HG03439 (cell line): ENCODE data around the gene PLCB3.

ENCODE experiments used
- ATAC-seq: cut with Tn5 transposase; IDR thresholded peaks from one replicate; pipeline ENCODE4 v1.9.1; 2021; ENCODE audit warnings: mild to moderate bottlenecking, moderate library complexity; ENCODE audit not compliant: unreplicated experiment

PLCB3 gene

DNA sequence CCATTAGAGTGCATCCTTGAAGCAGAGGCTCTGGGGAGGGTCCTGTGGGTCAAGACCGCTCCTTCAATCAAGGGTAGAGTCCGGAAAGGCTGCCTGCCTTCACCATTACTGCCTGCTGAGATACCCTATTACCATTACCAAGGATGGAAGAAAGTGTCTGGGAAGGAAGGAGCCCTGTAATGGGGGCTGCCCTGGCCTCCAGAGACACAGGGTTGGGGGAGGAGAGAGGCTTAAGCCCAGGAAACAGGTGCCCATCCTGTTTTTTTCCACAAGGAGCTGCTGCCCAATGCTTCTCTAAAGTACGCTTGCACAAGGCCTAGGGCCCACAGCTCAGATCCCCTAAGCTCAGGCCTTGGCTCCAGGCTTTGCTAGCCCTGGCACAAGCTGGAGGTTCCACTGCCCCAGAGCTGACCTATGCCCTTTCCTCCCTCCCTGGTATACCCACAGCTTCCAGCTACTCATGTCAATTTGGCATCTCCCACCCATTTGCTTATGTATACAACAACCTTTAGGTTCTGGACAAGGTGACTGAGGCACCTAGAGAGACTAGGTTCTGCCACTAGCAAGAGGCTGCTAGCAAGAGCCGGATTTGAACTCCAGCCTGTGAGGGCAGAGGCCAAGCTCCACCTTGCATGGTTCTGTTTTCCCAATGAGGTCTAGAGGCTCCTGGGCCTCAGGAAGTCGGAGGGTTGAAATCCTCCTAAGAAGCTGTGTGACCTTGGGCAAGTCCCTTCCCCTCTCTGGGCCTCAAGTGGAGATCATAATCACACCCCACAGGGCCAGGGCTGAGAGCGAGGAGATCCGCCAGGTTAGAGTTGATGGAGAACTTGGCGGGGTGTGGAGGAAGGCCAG, 1.5 kb upstream of the PLCB3 start:
- no peak for ATAC-seq

DNA sequence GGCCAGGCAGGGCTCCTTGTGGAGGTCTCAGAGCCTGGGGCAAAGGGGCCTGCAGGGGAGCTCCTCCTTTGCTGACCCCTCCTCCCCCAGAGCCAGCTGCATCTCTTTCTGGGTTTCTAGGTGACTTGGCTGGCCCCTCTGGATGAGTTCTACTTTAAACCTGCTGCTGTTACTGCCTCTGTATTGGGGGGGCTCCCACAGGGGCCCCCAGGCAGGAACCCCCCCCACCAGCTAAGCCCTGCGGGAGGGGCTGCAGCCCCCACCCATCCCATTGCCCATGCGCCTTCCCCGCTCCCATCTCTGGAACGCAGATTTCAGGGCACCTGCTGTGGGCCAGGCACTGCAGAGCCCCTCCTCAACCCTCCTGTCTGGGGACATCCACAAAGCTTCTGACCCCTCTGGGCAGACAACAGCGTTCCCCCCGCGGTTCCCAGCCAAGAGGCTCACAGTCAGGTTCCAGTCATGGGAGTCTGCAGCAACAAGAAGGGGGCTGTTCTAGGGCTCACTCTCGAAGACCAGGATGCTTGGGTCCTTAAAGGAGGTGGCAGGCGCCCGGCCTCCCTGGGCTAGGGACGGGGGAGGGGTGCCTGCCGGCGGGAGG, 815 bp upstream of the PLCB3 start:
- no peak for ATAC-seq

DNA sequence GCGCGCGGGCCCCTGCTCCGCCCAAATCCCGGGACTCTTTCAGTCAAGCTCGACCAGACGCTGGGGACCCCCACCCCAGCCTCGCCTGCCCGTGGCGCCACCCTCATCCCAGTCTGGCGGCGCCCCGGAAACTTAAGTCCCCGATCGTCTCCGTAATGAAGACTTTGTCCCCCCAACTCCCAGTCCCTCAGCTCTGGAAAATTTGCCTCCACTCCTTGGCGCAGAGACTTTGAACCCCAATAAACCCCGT, 348 bp downstream of the PLCB3 start:
- ATAC-seq, result no peak

DNA sequence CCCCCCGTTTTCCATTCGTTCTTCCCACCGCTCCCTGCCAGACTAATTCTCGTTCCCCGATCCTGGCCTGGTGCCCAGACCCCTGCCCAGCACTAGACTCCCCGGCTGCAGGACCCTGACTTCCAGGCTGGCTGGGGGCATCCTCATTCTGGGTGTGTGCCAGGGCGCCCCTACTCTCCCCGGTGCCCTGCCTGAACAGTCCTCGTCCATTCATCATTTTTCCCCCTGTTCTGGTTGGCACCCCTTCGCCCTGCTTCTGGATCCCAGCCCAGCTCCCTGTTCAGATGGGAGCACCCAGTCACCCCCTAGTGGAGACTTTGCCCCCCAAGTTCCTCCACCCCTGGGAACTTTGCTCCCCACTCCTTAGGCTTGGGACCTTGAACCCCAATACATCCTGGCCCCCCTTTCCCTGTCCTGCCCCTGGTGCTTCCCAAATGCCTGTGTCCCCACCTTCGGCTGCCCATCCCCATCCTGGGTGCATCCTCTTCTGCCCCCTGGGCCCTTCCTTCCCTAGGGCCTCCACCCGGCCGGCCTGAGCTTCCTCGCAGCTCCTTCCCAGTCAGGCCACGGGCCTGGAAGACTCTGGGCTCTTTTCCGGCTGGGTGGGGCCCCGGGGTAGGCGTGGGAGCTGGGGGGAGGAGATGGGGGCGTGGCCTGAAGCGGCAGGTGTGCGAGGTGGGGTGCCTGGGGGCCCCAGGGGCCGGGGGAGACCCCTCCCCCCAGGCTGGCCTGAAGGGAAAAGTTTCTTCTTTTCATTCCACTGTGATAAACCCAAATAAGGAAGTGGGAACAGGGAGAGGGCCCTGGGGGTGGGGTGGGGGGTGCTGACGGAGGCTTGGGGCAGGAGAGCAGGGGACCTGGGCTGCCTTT, 908 bp downstream of the PLCB3 start:
- no peak for ATAC-seq

DNA sequence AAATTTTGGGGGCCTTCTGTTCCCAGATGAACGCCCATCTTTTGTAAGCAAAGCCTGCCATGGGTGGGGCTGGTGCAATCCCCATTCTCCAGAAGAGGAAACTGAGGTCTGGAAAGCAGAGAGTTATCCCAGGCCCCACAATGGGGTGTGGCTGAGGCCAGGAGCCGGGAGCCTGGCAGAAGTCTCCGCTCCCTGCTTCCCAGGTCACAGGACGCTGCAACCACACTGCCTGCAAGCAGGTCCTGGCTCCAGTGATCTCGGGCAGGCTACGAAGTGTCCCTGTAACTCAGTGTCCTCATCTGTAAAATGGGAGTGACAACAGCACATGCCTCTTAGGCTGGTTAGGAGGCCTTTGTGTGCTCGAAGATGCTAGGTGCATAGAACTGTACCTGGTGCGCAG, 1.7 kb downstream of the PLCB3 start:
- ATAC-seq, result no peak

DNA sequence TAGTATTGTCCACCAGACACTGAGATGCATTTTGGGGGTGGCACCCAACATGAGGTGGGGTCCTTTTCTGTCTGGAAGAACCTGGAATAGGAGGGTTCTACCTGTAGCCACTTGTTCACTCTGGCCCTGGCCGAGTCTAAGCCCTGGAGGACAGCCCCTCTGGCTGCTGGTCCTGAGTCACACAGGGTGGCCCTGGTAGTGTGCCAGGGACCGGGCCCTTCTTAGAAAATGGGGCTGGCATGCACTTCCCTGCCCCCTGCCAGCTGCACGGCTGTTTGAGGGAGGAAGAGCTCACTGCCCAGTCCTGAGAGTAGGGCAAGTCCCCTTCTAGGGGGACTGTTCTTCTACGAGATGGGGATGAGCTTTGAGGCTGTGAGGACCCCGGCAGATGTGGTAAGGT, 2.2 kb downstream of the PLCB3 start:
- no peak for ATAC-seq

DNA sequence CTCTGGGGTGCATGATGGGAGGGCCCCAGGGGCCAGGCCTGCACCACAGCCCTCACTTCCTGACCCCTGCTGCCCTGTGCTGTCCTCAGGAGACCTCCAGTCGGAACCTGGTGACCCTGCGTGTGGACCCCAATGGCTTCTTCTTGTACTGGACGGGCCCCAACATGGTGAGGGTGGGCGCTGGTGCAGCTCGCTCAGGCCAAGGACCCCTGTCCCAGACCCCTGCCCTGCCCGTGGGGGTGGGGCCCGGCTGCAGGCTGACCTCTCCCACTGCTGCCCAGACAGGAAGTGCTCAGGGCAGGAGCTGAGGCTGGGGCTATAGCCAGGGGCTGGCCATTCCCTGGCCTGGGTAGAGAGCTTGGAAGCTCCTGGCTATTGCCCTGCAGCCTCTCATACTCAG, 3.0 kb downstream of the PLCB3 start:
- no peak for ATAC-seq

DNA sequence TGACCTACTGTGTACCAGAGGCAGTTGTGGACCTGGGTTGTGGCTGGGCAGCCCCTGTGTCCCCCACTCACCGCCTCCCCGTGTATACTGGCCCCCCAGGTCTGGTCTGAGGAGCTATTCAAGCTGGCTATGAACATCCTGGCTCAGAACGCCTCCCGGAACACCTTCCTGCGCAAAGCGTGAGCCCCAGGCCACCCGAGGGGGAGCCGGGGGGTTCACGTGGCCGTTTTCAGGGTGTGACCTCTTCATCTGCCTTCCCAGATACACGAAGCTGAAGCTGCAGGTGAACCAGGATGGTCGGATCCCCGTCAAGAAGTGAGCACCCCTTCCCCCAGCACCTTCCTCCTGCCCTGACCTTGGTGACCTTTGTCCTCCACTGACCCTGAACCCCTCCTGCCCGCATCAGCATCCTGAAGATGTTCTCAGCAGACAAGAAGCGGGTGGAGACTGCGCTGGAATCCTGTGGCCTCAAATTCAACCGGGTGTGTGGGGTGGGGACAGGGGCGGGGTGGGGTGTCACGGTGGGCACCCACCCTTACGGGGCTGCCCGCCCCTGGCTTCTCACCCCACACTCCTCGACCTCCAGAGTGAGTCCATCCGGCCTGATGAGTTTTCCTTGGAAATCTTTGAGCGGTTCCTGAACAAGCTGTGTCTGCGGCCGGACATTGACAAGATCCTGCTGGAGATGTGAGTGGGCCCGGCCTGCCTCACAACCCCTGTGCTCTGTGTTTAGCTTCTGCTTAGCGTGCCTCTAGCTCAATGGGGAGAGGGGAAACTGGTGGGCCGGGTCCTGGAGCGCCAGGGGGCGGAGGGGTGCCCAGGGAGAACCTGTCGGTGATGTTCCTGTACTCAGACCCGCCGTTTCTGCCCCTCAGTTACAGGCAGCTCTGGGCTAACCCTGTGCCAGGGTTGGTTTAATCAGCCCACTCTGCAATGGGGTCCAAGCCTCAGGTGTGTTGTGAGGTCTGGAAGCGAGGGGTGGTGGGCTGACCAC, 4.1 kb downstream of the PLCB3 start:
- ATAC-seq, result no peak

DNA sequence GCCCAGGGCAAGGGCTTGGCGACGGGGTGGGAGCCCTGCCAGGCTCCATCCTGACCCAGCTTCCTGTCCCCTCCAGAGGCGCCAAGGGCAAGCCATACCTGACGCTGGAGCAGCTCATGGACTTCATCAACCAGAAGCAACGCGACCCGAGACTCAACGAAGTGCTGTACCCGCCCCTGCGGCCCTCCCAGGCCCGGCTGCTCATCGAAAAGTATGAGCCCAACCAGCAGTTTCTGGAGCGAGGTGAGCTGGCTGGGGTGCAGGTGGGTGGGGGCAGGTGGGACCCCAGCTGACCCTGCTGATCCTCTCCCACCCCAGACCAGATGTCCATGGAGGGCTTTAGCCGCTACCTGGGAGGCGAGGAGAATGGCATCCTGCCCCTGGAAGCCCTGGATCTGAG, 5.0 kb downstream of the PLCB3 start:
- no peak for ATAC-seq

DNA sequence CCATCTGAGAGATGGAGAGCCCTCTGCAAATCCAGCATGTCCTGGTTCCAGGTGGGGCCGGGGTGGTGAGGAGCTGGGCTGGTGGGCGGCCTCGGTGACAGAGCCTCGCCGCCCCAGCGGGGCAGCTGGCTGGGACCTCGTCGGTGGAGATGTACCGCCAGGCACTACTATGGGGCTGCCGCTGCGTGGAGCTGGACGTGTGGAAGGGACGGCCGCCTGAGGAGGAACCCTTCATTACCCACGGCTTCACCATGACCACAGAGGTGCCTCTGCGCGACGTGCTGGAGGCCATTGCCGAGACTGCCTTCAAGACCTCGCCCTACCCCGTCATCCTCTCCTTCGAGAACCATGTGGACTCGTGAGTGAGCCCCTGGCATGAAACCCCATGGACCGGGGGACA, 7.0 kb downstream of the PLCB3 start:
- ATAC-seq, result no peak

DNA sequence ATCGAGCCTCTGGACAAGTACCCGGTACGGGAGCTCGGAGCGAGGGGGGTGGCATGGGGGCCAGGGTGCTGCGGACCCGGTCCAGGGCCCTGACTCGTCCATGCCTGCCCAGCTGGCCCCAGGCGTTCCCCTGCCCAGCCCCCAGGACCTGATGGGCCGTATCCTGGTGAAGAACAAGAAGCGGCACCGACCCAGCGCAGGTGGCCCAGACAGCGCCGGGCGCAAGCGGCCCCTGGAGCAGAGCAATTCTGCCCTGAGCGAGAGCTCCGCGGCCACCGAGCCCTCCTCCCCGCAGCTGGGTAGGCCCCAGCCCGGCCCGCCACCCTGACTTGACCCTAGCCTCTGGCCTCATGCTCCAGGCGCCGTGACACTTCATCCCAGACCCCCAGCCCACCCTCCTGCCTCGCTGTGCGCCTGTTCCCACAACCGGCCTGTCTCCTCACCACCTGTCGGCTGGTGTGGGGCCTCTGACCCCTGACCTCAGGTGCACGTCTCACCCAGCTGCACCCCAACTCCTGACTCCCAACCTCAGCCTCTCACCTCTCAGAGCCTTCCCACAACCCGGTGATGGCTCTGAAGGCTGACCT, 7.7 kb downstream of the PLCB3 start:
- no peak for ATAC-seq

DNA sequence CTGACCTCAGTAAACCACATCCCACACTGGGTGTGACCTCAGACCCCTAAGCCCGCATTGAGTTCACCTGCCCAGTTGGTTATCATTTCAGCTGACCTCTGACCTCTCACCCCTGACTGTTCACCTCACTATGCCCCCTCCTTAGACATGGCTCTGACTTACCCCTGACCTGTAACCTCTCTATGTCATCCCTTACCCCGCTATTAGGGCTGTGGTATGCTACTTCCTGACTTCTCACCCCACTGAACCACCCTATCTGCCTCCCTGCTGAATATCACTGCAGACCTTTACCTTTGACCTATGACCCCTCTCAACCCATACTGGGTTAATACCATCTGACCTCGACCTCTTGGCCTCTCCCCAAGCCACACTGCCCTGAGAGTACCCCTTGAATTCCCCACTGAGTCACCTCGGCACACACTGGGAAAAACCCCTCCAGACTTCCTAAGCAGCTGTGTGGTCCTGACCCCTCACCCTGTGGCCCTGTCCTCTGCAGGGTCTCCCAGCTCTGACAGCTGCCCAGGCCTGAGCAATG, 8.3 kb downstream of the PLCB3 start:
- no peak for ATAC-seq

DNA sequence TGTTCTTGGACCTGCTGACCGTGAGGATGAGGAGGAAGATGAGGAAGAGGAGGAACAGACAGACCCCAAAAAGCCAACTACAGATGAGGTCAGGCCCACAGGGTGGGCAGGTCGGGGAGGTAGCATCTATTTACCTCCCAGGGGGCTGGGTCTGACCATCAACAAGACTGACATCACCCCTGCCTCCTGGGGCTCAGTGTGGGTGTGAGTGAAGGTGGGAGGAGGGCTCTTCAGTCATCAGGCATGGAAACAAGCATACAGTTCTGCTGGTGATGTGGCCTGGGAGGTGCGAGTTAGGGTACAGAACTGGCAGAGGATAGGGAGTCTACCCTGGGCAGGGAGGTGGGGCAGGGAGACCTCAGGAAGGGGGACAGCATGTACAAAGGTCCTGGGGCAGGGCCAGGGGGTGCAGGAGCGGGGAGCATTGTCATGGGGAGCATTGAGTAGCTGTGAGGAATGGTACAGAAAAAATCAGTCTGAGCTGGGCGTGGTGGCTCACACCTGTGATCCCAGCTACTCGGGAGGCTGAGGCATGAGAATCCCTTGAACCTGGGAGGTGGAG, 8.9 kb downstream of the PLCB3 start:
- ATAC-seq, result no peak

DNA sequence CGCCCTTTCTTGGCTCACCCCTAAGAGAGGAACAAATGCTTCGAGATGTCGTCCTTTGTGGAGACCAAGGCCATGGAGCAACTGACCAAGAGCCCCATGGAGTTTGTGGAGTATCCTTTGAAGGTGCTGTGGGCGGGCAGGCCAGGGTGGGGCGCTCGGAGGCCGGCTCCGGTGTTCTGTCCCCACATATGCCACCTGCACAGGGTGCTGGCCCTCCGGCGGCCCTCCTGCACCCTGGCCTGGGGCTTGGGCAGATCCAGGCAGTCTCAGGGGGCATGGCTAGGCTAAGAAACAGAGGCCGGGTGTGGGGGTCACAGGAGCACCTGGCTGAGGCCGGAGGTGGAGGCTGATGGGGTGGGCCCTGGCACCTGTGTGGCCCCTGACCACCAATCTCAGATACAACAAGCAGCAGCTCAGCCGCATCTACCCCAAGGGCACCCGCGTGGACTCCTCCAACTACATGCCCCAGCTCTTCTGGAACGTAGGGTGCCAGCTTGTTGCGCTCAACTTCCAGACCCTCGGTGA, 10.3 kb downstream of the PLCB3 start:
- ATAC-seq, result no peak

DNA sequence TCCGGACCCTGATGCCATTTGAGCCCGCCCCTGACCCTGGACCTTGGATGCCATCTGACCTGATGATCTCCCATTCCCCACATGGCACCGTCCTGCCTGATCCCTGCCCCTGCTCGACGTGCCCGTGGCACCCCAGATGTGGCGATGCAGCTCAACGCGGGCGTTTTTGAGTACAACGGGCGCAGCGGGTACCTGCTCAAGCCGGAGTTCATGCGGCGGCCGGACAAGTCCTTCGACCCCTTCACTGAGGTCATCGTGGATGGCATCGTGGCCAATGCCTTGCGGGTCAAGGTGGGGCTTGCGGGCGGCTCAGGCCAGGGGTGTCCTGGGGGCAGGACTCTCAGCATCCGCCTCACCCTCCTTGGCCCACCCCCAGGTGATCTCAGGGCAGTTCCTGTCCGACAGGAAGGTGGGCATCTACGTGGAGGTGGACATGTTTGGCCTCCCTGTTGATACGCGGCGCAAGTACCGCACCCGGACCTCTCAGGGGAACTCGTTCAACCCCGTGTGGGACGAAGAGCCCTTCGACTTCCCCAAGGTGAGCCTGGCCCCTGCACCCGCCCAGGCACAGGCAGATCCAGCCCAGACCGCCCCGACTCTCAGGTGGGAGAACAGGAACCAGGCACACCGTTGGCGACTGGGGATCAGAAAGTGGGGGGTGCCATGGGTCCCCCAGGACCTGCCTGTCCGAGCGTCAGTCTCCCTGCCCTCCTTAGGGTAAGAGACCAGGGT, 11.1 kb downstream of the PLCB3 start:
- no peak for ATAC-seq

DNA sequence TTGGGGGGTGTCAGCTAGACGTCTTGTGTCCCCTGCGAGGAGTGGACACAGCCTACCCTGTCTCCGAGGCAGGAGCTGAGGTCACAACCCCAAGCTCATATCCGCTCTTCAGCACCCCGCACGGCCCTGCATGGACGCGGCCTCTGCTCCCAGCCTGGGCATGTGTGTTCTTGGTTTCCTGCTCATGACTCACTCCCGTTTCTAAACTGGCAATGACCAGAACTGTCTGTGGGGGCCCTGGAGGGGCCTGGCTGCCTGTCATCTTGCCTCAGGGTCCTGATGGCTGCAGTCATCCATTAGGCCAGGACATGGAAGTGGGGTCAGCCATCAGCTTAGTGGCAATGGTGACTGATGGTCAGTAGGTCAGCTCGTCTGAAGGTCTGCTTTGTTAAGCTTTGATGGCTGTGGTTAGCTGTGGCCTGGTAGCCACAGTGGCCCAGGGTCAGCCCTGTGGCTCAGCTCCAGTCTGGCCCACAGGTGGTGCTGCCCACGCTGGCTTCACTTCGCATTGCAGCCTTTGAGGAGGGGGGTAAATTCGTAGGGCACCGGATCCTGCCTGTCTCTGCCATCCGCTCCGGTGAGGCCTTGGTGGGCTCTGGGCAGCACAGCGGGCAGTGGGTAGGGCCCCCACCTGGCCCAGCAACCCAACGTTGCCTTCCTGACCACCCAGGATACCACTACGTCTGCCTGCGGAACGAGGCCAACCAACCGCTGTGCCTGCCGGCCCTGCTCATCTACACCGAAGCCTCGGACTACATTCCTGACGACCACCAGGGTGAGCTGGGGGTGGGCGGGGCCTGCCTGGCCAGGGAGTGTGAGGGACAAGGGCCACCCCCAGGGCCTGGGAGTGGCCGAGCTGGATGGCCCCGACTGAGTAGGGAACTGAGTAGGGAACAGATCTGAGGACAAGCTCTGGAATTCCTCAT, 12.0 kb downstream of the PLCB3 start:
- ATAC-seq, result no peak

DNA sequence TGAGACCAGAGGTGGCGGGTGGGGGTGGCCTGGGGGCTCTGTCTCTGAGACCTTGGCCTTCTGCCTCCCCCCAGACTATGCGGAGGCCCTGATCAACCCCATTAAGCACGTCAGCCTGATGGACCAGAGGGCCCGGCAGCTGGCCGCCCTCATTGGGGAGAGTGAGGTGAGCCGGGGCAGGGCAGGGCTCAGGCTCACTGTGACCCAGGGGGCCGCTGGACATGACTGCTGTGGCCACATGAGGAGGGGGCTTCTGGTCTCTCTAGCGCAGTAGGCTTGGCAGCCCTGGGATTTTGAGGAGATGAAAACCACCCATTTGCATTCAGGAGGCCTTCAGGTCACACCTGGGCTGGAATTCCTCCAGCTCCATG, 12.6 kb downstream of the PLCB3 start:
- ATAC-seq, result no peak

DNA sequence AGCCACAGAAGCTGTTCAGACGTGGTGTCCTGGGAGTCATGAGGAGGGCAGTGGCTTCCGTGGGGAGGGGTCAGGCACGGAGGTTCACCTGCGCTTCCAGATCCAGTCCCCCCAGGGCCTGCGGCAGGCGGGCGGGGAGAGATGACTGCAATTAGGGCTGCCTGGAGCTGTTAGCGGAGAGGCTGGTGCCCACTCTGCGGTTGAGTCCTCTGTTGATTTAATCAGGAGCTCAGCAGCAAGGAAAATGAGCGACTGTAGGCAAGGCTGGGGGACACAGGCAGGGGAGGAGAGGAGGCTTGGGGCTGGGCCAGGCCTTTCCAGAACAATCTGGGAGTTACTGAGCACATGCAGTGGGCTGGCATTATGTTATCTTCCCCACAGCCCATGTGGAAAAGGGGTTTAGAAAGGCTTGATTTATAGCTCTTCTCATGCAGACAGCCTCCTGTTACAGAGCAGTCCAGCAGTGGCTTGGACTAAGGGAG, 13.1 kb downstream of the PLCB3 start:
- no peak for ATAC-seq
